Subcutaneous adipose tissue (tissue), 4 donors: ENCODE data around the gene CCDC71L. TPM values are rescaled to one million over a fixed set of nuclear protein-coding genes. Genes with fewer than 3 reads are reported as not detected.

ENCODE experiments used
- total RNA-seq, 4 donors: library from RNA; depleted of rRNA; stranded (reverse); fragments of >200 nt; gene quantifications; one replicate each; pipeline ENCODE4 v1.1.0, GENCODE V29; 2016
- TF ChIP-seq, protein P1 (sequence below): fragments of 450-650 bp; IDR thresholded peaks from one replicate; pipeline ENCODE4 v1.5.1; 2016; ENCODE audit warnings: low read depth, mild to moderate bottlenecking, control low read depth, antibody characterized with exemption, moderate library complexity

Gene CCDC71L
- total RNA-seq, 4 donors from 2014 or later, result 17.1 to 38.5 (median 20.8) TPM

DNA sequence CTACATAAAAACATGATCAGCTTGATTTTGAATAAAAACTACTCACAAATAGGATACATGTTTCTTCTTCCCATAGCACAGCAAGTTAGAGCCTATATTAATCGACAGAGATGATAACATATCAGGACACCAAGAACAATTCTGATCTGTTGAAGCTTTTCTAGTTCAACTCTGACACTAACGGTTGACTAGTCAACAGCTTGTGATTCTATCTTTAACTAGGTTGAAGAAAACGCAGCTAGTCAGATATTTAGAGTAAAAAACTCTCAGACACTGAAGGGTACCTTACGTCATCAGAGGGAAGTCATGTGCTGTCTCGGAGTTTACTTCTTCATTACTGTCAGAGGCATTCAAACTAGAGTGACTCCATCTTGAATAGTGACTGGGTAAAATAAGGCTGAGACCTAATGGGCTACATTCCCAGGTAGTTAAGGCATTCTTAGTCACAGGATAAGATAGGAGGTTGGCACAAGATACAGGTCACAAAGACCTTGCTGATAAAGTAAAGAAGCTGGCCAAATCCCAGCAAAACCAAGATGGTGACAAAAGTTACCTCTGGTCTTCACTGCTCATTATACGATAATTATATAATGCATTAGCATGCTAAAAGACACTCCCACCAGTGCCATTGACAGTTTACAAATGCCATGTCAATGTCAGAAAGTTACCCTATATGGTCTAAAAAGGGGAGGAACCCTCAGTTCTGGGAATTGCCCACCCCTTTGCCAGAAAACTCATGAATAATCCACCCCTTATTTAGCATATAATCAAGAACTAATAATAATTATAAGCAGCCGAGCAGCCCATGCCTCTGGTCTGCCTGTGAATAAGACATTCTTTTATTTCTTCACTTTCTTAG lies 21.3 kb downstream of the CCDC71L start:
- TF ChIP-seq, protein P1, sequence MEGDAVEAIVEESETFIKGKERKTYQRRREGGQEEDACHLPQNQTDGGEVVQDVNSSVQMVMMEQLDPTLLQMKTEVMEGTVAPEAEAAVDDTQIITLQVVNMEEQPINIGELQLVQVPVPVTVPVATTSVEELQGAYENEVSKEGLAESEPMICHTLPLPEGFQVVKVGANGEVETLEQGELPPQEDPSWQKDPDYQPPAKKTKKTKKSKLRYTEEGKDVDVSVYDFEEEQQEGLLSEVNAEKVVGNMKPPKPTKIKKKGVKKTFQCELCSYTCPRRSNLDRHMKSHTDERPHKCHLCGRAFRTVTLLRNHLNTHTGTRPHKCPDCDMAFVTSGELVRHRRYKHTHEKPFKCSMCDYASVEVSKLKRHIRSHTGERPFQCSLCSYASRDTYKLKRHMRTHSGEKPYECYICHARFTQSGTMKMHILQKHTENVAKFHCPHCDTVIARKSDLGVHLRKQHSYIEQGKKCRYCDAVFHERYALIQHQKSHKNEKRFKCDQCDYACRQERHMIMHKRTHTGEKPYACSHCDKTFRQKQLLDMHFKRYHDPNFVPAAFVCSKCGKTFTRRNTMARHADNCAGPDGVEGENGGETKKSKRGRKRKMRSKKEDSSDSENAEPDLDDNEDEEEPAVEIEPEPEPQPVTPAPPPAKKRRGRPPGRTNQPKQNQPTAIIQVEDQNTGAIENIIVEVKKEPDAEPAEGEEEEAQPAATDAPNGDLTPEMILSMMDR, result no peak

DNA sequence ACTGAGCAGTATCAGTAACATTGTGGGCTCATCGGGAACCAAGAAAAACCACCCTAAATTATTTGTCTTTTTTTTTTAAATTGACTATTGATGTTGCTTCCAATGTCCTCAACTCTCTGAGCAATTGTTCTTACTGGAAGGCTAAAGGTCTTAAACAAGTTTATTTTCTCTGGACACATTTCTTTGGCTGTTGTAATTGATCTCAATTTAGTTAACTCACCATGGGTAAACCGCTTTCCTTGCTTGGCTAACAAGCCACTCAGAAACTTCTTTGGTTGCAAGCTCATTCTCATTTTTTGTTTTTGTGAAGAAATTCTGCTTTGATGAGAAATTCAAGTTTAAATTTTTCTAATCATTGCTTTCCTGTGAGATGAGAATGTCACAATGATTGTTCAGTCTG lies 25.5 kb downstream of the CCDC71L start:
- TF ChIP-seq, protein P1, result no peak

DNA sequence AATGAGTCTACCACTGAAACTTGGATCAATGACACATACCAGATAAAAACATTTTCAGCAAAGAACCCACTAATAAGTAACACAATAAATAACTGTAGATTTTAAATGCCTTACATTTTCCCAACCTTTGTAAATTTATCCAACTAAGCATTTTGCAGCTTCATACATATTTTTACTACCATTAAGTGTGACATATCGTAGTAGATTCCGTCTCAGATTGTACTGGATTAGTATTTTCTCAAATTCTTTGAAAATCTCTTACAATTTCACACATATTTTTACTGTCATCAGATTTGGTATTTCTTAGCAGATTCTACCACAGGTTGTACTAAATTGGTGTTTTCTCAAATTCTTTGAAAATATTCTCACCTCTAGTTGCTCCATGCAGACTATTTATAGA lies 26.0 kb downstream of the CCDC71L start:
- TF ChIP-seq, protein P1, result no peak

DNA sequence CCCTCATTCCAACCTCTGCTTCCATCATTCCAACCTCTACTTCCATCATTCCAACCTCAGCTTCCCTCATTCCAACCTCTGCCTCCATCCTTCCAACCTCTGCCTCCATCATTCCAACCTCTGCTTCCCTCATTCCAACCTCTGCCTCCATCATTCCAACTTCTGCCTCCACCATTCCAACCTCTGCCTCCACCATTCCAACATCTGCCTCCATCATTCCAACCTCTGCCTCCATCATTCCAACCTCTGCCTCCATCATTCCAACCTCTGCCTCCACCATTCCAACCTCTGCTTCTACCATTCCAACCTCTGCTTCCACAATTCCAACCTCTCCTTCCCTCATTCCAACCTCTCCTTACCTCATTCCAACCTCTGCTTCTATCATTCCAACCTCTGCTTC lies 30.3 kb downstream of the CCDC71L start:
- TF ChIP-seq, protein P1, result no peak

DNA sequence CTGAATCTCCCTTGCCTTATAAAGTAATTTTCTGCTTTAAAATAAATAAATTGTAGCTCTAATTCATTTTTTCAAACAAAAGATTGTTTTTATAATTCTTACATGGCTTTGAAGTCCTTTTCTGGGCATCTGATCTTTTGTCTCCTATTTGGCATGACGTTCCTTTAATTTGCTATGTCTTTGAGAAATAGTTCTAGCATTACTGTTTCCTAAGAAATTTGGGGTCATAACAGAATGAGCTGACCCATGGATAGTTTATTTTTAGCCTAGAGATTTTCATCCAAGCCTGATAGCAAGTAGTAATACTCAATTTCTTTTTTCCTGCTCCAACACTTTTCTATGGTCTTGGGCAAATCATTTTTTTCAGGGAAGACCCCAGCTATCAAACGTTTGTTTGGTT lies 31.4 kb downstream of the CCDC71L start:
- TF ChIP-seq, protein P1, result no peak

DNA sequence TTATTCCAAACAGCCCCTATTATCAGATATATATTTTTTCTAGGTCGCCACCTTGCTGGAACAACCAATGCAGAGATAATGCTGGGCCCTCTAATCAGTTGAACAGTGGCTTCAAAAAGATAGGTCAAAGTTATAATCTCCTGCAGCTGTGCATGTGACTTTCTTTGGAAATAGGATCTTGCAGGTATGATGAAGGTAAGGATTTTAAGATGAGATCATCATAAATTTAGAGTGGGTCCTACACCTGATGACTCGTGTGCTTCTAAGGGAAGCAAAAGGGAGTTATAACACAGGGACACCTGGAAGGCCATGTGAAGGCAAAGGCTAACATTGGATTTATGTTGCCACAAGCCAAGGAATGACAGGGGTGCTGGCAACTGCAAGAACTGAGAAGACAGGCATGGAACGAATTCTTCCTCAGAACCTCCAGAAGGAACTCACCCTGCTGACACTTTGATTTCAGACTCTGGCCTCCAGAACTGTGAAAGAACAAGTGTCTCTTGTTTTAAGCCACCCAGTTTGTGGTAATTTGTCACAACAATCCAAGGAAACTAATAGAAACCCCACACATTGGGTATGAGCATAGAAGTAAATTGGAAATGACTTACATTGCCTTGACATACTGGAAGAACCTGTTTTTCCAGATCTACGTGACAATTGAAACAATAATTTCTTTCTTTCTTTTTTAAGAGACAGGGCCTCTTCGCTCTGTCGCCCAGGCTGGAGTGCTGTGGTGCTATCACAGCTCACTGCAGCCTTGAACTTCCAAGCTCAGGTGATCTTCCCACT lies 34.4 kb downstream of the CCDC71L start:
- TF ChIP-seq, protein P1, result no peak

DNA sequence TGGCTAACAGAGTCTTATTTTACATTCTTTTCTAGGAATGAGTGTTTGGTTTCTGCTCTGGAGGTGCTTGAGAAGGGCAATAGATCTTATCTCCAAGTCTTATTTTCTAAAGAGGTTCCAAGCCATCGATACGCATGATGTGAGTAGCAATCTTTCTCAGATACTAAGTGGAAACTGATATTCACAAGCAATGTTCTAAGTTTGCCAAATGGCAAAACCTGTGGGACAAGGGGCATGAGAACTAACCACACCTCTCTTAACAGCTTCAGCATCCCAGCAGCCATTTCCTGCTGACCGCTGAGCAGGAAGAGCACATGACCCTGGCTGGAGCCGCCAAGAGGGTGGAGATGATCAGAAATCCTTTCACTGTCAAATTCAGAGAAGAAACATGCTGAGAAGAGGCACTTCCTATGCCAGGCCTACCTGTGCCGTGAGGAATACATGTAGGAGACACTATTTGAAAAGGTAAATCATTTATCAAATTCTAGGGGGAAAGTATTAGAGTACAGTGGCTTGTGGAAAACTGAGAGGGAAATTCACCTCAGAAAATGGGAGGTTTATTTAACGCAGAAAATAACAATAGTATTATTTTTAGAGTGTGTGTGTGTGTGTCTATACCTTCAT lies 35.2 kb downstream of the CCDC71L start:
- TF ChIP-seq, protein P1, result no peak
